Peyer's patch (tissue), 4 donors: Measurements from ENCODE around the gene SIAE.

Experiments
- CTCF ChIP-seq, 6 experiments: fragments of 450-650 bp in 4 of 6; fragments of 200-600 bp in 2 of 6; sonication (generic) in 1 of 6; IDR thresholded peaks; one replicate each; pipeline ENCODE4 v1.5.1; 2017 to 2019; ENCODE audit warnings: antibody characterized with exemption in 6 of 6, mild to moderate bottlenecking in 3 of 6, moderate library complexity in 1 of 6
- POLR2A ChIP-seq, 2 donors: fragments of 450-650 bp; IDR thresholded peaks; one replicate each; pipeline ENCODE4 v1.5.1; 2017; ENCODE audit warnings: antibody characterized with exemption in 2 of 2, mild to moderate bottlenecking in 2 of 2, moderate library complexity in 2 of 2

GRCh38 chr11:124602193-124602592 lies 71.3 kb downstream of the SIAE start:
- TF ChIP-seq CTCF (IDR thresholded peaks at IDR 0.05) = no peak
- no peak for TF ChIP-seq POLR2A (IDR thresholded peaks at IDR 0.05)
